ENCODE measurements around the gene ZHX3.

Gene ZHX3

DNA sequence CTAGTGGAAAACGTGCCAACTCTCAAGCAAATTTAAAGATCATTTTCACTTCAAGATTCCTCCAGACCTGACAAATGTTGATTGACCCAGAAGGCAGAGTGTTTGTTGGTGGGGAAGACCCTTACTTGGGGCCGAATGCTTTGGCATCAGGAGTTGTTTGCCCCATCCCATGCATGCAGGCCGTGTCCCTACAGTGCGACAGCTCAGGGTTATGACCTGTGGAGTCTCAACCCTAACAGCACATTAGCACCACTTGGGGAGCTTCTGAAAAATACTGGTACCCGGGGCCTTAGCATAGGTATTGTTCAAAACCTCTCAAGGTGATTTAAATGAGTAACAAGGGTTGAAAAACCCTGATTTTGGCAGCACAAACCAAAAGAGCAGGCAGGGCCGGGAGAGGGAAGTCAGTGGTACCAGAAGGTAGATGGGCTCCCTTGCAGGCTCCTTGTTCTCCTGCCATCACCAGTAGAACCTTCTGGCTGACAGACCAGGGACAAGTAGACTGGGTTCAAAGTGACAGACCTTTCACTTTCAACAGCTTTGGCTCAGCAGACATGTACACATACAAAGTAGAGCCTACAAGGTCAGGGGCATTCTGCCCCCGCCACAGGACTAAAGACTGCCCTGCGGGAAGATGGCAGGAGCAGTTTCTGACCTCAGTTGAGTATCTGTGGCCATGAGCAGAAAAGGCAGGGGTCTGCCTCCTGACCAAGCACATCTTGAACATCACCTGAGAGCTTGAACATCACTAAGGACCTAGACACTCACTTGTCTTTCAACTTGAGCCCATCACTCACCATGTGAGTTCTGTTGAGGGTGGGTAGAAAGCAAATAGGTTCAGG lies 140.6 kb downstream of the ZHX3 start:
- Histone ChIP-seq H3K4me1 (ENCODE audit: control insufficient read depth, insufficient read depth, low read length, poor library complexity, severe bottlenecking) (peaks cover 28% of the 10 kb centered on the region), H3K36me3 (ENCODE audit: control insufficient read depth, insufficient read depth, low read length) (peaks cover 74% of the 10 kb centered on the region), H3K9me3 (ENCODE audit: control insufficient read depth, low read length) (no peaks in the 10 kb centered on the region), H3K4me3 (ENCODE audit: extremely low read depth, insufficient read depth, low read length, poor library complexity, severe bottlenecking) (no peak overlapping the region), H3K27ac (ENCODE audit: low read depth, low read length, severe bottlenecking) (peak overlapping the region; percentile 57)
- 98 to 100% methylated on average over 5 to 8 of the region's 8 CpGs for WGBS, 2 experiments (ENCODE audit: insufficient coverage in 2 of 2)

GRCh38 chr20:41175727-41176330 lies 141.7 kb downstream of the ZHX3 start:
- Histone ChIP-seq H3K36me3 (ENCODE audit: control insufficient read depth, insufficient read depth, low read length) (peaks cover 85% of the 10 kb centered on the region), H3K4me1 (ENCODE audit: control insufficient read depth, insufficient read depth, low read length, poor library complexity, severe bottlenecking) (peaks cover 28% of the 10 kb centered on the region), H3K27ac (ENCODE audit: low read depth, low read length, severe bottlenecking) (no peak overlapping the region), H3K4me3 (ENCODE audit: extremely low read depth, insufficient read depth, low read length, poor library complexity, severe bottlenecking) (no peak overlapping the region), H3K9me3 (ENCODE audit: control insufficient read depth, low read length) (no peaks in the 10 kb centered on the region)
- WGBS, 2 experiments (ENCODE audit: insufficient coverage in 2 of 2), result 89 to 100% methylated on average over 5 to 6 of the region's 7 CpGs

DNA sequence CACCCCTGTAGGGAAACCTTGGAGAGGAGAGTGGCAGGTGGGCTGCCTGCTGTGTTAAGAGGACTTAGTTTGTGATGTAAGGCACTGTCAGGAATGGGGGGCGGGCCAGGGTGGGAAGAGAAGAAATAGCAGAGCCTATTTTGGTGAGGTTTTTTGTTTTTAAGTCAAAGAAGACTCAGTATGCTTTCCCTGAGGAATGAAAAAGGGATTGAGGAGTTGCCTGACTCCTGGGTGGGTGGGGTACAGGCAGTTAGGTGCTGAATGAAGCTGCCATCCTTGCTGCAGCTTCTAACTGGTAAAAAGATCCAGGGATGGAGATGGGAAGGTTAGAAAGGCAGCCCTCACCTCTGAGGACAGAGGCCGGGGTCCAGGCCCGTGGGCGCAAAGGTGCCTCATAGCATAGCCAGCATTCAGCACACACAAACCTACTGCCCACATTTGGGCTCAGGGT lies 142.3 kb downstream of the ZHX3 start:
- peaks cover 28% of the 10 kb centered on the region for H3K4me1 ChIP-seq (ENCODE audit: control insufficient read depth, insufficient read depth, low read length, poor library complexity, severe bottlenecking)
- WGBS, 2 experiments (ENCODE audit: insufficient coverage in 2 of 2), result 98 to 100% methylated on average over 2 to 4 of the region's 4 CpGs
- H3K27ac ChIP-seq (ENCODE audit: low read depth, low read length, severe bottlenecking), result no peak overlapping the region
- H3K36me3 ChIP-seq (ENCODE audit: control insufficient read depth, insufficient read depth, low read length), result peaks cover 91% of the 10 kb centered on the region
- no peak overlapping the region for H3K4me3 ChIP-seq (ENCODE audit: extremely low read depth, insufficient read depth, low read length, poor library complexity, severe bottlenecking)
- H3K9me3 ChIP-seq (ENCODE audit: control insufficient read depth, low read length), result no peaks in the 10 kb centered on the region

- H3K4me3 ChIP-seq (ENCODE audit: extremely low read depth, insufficient read depth, low read length, poor library complexity, severe bottlenecking), result no peak overlapping the region
- H3K4me1 ChIP-seq (ENCODE audit: control insufficient read depth, insufficient read depth, low read length, poor library complexity, severe bottlenecking), result peaks cover 28% of the 10 kb centered on the region
- H3K27ac ChIP-seq (ENCODE audit: low read depth, low read length, severe bottlenecking), result no peak overlapping the region
- H3K9me3 ChIP-seq (ENCODE audit: control insufficient read depth, low read length), result no peaks in the 10 kb centered on the region
- 89 to 95% methylated on average over 1 to 2 of the region's 2 CpGs for WGBS, 2 experiments (ENCODE audit: insufficient coverage in 2 of 2)
- H3K36me3 ChIP-seq (ENCODE audit: control insufficient read depth, insufficient read depth, low read length), result peaks cover 95% of the 10 kb centered on the region
Measured at GRCh38 chr20:41174782-41175181, 142.7 kb downstream of the ZHX3 start.

DNA sequence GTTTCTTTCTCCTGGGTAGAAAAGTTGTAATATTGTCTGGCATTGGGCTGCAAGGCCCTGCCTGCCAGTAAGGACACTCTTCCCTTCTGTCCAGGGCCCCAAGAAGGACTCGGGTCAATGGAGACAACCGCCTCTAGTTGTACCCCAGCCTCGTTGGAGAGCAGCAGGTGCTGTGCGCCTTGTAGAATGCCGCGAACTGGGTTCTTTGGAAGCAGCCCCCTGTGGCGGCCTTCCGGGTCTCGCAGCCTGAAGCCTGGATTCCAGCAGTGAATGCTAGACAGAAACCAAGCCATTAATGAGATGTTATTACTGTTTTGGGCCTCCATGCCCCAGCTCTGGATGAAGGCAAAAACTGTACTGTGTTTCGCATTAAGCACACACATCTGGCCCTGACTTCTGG lies 143.2 kb downstream of the ZHX3 start:
- Histone ChIP-seq H3K4me3 (ENCODE audit: extremely low read depth, insufficient read depth, low read length, poor library complexity, severe bottlenecking) (no peak overlapping the region), H3K4me1 (ENCODE audit: control insufficient read depth, insufficient read depth, low read length, poor library complexity, severe bottlenecking) (peaks cover 28% of the 10 kb centered on the region), H3K9me3 (ENCODE audit: control insufficient read depth, low read length) (no peaks in the 10 kb centered on the region), H3K27ac (ENCODE audit: low read depth, low read length, severe bottlenecking) (no peak overlapping the region), H3K36me3 (ENCODE audit: control insufficient read depth, insufficient read depth, low read length) (peaks cover 97% of the 10 kb centered on the region)
- WGBS, 2 experiments (ENCODE audit: insufficient coverage in 2 of 2), result 92% methylated on average over 8 to 10 of the region's 10 CpGs

DNA sequence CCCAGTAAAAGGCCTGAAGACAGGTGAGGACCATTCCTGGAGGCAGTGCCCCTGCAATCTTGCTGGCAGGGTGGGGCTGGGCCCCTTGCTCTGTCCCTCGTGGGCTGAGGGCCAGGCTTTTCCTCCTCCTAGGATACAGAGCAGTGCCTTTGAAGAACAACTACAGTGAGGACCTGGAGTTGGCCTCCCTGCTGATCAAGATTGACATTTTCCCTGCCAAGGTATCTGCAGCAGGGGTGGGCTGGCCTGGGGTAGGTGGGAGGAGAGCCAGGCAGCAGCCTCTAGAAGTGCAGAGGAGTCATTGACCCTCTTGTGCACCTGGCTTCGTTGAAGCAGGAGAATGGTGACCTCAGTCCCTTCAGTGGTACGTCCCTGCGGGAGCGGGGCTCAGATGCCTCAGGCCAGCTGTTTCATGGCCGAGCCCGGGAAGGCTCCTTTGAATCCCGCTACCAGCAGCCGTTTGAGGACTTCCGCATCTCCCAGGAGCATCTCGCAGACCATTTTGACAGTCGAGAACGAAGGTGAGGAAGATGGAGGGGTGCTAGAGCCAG lies 143.7 kb downstream of the ZHX3 start:
- Histone ChIP-seq H3K9me3 (ENCODE audit: control insufficient read depth, low read length) (no peaks in the 10 kb centered on the region), H3K4me3 (ENCODE audit: extremely low read depth, insufficient read depth, low read length, poor library complexity, severe bottlenecking) (no peak overlapping the region), H3K27ac (ENCODE audit: low read depth, low read length, severe bottlenecking) (no peak overlapping the region), H3K4me1 (ENCODE audit: control insufficient read depth, insufficient read depth, low read length, poor library complexity, severe bottlenecking) (peaks cover 28% of the 10 kb centered on the region), H3K36me3 (ENCODE audit: control insufficient read depth, insufficient read depth, low read length) (peaks cover 97% of the 10 kb centered on the region)
- 96 to 97% methylated on average over 11 to 13 of the region's 13 CpGs for WGBS, 2 experiments (ENCODE audit: insufficient coverage in 2 of 2)

DNA sequence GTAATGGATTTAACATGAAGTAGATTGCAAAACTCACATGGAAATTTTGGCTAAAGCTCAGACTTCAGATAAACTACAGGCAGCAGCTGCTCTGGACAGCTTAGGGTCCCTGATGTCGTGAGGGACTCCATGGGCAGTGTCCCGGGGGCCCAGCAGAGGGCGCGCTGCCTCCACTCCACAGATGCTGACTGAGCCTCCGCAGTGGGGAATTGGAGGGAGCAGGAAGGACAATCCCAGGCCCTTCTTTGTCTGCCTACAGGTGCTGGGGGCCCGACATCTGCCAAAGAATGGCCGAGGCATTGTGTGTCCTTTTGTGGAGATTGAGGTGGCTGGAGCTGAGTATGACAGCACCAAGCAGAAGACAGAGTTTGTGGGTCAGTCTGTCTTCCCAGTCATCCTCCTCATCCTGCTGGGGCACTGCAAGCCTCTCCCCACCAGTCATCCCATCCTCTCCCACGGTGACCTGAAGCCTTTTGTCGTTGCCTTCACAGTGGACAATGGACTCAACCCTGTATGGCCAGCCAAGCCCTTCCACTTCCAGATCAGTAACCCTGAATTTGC lies 144.3 kb downstream of the ZHX3 start:
- H3K4me1 ChIP-seq (ENCODE audit: control insufficient read depth, insufficient read depth, low read length, poor library complexity, severe bottlenecking), result peaks cover 28% of the 10 kb centered on the region
- WGBS, 2 experiments (ENCODE audit: insufficient coverage in 2 of 2), result 37 to 52% methylated on average over 3 to 7 of the region's 9 CpGs
- no peaks in the 10 kb centered on the region for H3K9me3 ChIP-seq (ENCODE audit: control insufficient read depth, low read length)
- H3K36me3 ChIP-seq (ENCODE audit: control insufficient read depth, insufficient read depth, low read length), result peaks cover 97% of the 10 kb centered on the region
- H3K4me3 ChIP-seq (ENCODE audit: extremely low read depth, insufficient read depth, low read length, poor library complexity, severe bottlenecking), result no peak overlapping the region
- H3K27ac ChIP-seq (ENCODE audit: low read depth, low read length, severe bottlenecking), result no peak overlapping the region

DNA sequence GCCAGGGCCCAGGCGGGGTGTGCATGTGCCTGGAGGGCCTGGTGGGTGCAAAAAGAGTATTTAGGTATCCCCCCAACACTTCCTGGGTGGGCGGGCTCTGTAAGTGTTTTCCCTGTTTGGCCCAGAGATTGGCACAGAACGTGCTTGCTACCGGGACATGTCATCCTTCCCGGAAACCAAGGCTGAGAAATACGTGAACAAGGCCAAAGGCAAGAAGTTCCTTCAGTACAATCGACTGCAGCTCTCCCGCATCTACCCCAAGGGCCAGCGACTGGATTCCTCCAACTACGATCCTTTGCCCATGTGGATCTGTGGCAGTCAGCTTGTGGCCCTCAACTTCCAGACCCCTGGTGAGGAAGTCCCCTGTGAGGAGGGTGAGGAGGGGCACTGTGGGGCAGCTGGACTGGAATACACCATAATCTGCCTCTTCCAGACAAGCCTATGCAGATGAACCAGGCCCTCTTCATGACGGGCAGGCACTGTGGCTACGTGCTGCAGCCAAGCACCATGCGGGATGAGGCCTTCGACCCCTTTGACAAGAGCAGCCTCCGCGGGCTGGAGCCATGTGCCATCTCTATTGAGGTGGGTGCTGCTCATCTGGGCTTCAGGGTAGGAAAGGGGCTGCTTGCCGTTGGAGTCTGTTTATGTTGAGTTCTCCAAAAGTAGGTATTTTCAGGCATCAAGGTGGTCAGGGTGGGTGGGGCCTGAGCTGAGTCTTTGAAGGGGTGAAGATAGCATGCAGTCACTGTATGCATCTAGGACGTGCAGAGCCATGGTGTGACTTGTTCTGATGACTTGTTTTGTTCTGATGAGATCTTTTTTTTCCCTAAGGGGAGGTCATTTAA lies 145.0 kb downstream of the ZHX3 start:
- H3K4me1 ChIP-seq (ENCODE audit: control insufficient read depth, insufficient read depth, low read length, poor library complexity, severe bottlenecking), result peaks cover 21% of the 10 kb centered on the region
- WGBS, 2 experiments (ENCODE audit: insufficient coverage in 2 of 2), result 92% methylated on average over 17 to 18 of the region's 18 CpGs
- H3K27ac ChIP-seq (ENCODE audit: low read depth, low read length, severe bottlenecking), result no peak overlapping the region
- H3K4me3 ChIP-seq (ENCODE audit: extremely low read depth, insufficient read depth, low read length, poor library complexity, severe bottlenecking), result no peak overlapping the region
- H3K36me3 ChIP-seq (ENCODE audit: control insufficient read depth, insufficient read depth, low read length), result peaks cover 98% of the 10 kb centered on the region
- no peaks in the 10 kb centered on the region for H3K9me3 ChIP-seq (ENCODE audit: control insufficient read depth, low read length)

- Histone ChIP-seq H3K36me3 (ENCODE audit: control insufficient read depth, insufficient read depth, low read length) (peaks cover 99% of the 10 kb centered on the region), H3K4me3 (ENCODE audit: extremely low read depth, insufficient read depth, low read length, poor library complexity, severe bottlenecking) (no peak overlapping the region), H3K4me1 (ENCODE audit: control insufficient read depth, insufficient read depth, low read length, poor library complexity, severe bottlenecking) (peaks cover 14% of the 10 kb centered on the region), H3K9me3 (ENCODE audit: control insufficient read depth, low read length) (no peaks in the 10 kb centered on the region), H3K27ac (ENCODE audit: low read depth, low read length, severe bottlenecking) (no peak overlapping the region)
- WGBS, 2 experiments (ENCODE audit: insufficient coverage in 2 of 2), result 96 to 100% methylated on average over 2 to 3 of the region's 3 CpGs
Measured at GRCh38 chr20:41171736-41172295, 145.7 kb downstream of the ZHX3 start.

All from mesodermal cell (in vitro differentiated cells).